ENCODE measurements around the gene SNCA. TPM values are rescaled to one million over a fixed set of nuclear protein-coding genes. Genes with fewer than 3 reads are reported as not detected.

SNCA gene
- total and polyA plus RNA-seq, 2 of the 8 experiments (the other 6 are each of a cell fraction or from before 2014, with no cell fraction given) = 8.5 to 16.8 TPM

- Histone ChIP-seq H3K14ac (ENCODE audit: insufficient read length) (no peak overlapping the region), H2BK20ac (ENCODE audit: low read length) (no peak overlapping the region), H2AK5ac (ENCODE audit: low read depth, low read length) (no peak overlapping the region), H3K79me1 (ENCODE audit: low read depth, low read length) (no peaks in the 10 kb centered on the region), H3K23ac (ENCODE audit: insufficient read length) (no peak overlapping the region), H3K9ac (replicated peaks in 1 of 4; ENCODE audit: extremely low read depth in 1 of 4, low read depth in 3 of 4, low read length in 3 of 4) (peak overlapping the region in 1 of 4 experiments; percentile 13; a peak in 1 of 7 replicates), H2AFZ (ENCODE audit: low read length) (no peak overlapping the region), H3K36me3 (ENCODE audit: control insufficient read depth in 2 of 4, insufficient read depth in 4 of 4, low read length in 3 of 4) (no peaks in the 10 kb centered on the region; a peak in 1 of 8 replicates), H3K4me1 (replicated peaks in 1 of 4; ENCODE audit: control insufficient read depth in 3 of 4, insufficient read depth in 4 of 4, low read length in 3 of 4) (no peaks in the 10 kb centered on the region), H4K20me1 (replicated peaks in 1 of 2; ENCODE audit: control insufficient read depth in 1 of 2, insufficient read depth in 2 of 2, low read length in 2 of 2) (no peaks in the 10 kb centered on the region), H3K4me3 (ENCODE audit: extremely low read depth in 1 of 4, insufficient read depth in 2 of 4, low read depth in 3 of 4, low read length in 4 of 4) (no peak overlapping the region), H3K27ac (ENCODE audit: low read depth, low read length) (no peak overlapping the region), H2BK120ac (replicated peaks; ENCODE audit: low read depth, low read length) (no peak overlapping the region), H3K23me2 (ENCODE audit: low read depth, low read length) (no peaks in the 10 kb centered on the region), H3K4ac (replicated peaks; ENCODE audit: insufficient read length, low read depth, low read length) (no peak overlapping the region), H2BK12ac (ENCODE audit: low read depth, low read length) (no peak overlapping the region), H4K5ac (ENCODE audit: insufficient read length, low read depth, low read length) (no peak overlapping the region), H4K8ac (ENCODE audit: extremely low read depth, insufficient read depth, low read length) (no peak overlapping the region), H3K4me2 (ENCODE audit: insufficient read depth in 1 of 2, low read depth in 2 of 2, low read length in 2 of 2) (no peak overlapping the region), H3K56ac (replicated peaks; ENCODE audit: insufficient read length, low read depth, low read length) (no peak overlapping the region), H4K91ac (replicated peaks; ENCODE audit: insufficient read length, low read length) (no peak overlapping the region), H2BK15ac (ENCODE audit: low read length) (no peak overlapping the region), H2BK5ac (ENCODE audit: low read depth, low read length) (no peak overlapping the region), H3K79me2 (ENCODE audit: control insufficient read depth in 1 of 2, insufficient read depth in 2 of 2, low read length in 2 of 2) (no peaks in the 10 kb centered on the region), H3K27me3 (replicated peaks in 1 of 4; ENCODE audit: control insufficient read depth in 3 of 4, extremely low read depth in 1 of 4, insufficient read depth in 3 of 4, low read length in 3 of 4) (no peaks in the 10 kb centered on the region), H3K9me3 (ENCODE audit: insufficient read depth in 2 of 2, low read depth in 1 of 2, low read length in 1 of 2) (no peaks in the 10 kb centered on the region), H3K18ac (ENCODE audit: extremely low read depth, low read length) (no peak overlapping the region)
- FAIRE-seq = no peak
- TF ChIP-seq SIRT6 (IDR thresholded peaks at IDR 0.05; ENCODE audit: low read length) = no peak
- TF ChIP-seq CHD2 (IDR thresholded peaks at IDR 0.05; ENCODE audit: low read length) = no peak
- no peak for TF ChIP-seq CTCF (IDR thresholded peaks at IDR 0.05; ENCODE audit: control extremely low read depth in 1 of 3, insufficient read depth in 1 of 3, low read depth in 1 of 3, low read length in 3 of 3)
- no peak for TF ChIP-seq E2F6 (IDR thresholded peaks at IDR 0.05)
- TF ChIP-seq ATF2 (IDR thresholded peaks at IDR 0.05; ENCODE audit: low read length) = no peak
- no peak for TF ChIP-seq TCF12 (IDR thresholded peaks at IDR 0.05; ENCODE audit: low read depth, low read length)
- TF ChIP-seq RFX5 (IDR thresholded peaks at IDR 0.05; ENCODE audit: borderline replicate concordance, low read depth, low read length) = no peak
- no peak for TF ChIP-seq SIN3A (conservative IDR thresholded peaks at IDR 0.05 in 1 of 2, IDR thresholded peaks at IDR 0.05 in 1 of 2; ENCODE audit: low read depth in 1 of 2, low read length in 2 of 2)
- no peak for TF ChIP-seq CHD1 (IDR thresholded peaks at IDR 0.05; ENCODE audit: low read depth, low read length)
- ChIA-PET POLR2A (ENCODE audit: partially characterized antibody) (no interaction called here), CTCF (ENCODE audit: partially characterized antibody) (no interaction called here)
- no peak for DNase-seq (ENCODE audit: low read depth in 1 of 2, low spot score in 2 of 2)
These were observed 109.7 kb downstream of the SNCA start for GRCh38 chr4:89727238-89727637.
